GM19438 (cell line): ENCODE measurements around the gene LYST.
"Not testable (repeated sequence)": the region's sequence is repeated elsewhere in the genome, so short reads cannot be mapped to it uniquely, and the experiment has no call there.

Source experiments
- ATAC-seq: cut with Tn5 transposase; IDR thresholded peaks from one replicate; pipeline ENCODE4 v1.9.1; 2021; ENCODE audit warnings: low read depth; ENCODE audit not compliant: unreplicated experiment

The LYST gene

DNA sequence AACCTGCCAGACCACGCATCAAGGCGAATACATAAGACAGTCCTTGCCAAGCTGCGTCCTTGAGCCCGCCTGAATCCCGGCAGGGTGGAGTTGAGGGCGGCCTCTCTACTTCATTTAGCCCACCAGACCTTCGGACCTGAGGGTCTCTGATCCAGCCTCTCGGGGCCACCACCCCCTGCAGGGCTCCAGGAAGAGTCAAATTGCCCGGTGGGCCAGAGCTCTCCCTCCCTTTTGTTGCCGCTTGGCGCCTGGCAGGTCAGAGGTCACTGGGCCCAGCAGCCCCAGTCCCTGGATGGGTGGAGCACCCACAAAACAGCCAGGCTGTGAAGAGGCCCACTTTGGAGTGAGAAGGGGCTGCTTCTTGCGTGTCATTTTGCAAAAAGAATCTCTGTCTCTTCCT is 226.1 kb downstream of the LYST start:
- ATAC-seq = no peak

DNA sequence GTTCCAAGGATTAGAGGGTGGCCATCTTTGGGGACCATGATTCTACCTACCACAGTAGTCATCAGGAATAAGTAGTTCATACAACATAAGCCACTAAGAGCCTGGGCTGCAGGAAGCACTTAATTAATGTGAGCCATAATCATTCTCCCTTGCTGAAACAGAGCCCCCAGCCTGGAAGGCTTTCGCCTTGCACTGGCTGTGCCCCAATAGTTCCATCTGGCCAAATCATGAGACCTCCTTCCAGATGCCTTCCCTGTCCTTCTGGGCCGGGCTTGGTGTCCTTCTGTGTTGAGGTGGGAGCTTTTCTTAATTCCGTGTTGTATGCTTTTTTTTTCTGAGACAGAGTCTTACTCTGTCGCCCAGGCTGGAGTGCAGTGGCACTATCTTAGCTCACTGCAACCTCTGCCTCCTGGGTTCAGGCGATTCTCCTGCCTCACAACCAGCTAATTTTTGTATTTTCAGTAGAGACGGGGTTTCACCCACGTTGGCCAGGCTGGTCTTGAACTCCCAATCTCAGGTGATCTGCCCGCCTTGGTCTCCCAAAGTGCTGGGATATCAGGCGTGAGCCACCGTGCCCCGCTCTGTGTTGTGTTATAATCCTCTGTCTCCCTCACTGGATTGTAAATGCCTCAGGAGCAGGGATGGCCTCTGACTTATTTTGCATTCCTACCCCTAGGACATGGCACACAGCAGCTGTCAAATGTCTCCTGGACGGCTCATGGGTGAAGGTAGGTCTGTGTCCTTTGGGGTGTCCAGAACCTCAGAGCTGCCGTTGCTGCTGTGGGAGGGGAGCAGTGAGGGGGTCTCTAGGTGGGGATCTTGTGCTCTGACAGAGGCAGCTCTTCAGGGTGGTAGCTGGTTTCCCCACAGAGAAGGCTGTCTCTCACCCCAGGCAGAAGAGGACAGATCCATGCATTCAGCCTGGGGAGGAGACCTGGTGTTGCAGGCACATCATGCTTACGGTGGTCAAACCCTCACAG is 227.2 kb downstream of the LYST start:
- ATAC-seq = no peak

DNA sequence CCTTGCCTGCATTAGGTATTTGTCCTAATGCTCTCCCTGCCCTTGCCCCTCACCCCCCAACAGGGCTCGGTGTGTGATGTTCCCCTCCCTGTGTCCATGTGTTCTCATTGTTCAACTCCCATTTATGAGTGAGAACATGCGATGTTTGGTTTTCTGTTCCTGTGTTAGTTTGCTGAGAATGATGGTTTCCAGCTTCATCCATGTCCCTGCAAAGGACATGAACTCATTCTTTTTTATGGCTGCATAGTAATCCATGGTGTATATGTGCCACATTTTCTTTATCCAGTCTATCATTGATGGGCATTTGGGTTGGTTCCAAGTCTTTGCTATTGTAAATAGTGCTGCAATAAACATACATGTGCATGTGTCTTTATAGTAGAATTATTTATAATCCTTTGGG is 228.1 kb downstream of the LYST start:
- not testable (repeated sequence) for ATAC-seq

DNA sequence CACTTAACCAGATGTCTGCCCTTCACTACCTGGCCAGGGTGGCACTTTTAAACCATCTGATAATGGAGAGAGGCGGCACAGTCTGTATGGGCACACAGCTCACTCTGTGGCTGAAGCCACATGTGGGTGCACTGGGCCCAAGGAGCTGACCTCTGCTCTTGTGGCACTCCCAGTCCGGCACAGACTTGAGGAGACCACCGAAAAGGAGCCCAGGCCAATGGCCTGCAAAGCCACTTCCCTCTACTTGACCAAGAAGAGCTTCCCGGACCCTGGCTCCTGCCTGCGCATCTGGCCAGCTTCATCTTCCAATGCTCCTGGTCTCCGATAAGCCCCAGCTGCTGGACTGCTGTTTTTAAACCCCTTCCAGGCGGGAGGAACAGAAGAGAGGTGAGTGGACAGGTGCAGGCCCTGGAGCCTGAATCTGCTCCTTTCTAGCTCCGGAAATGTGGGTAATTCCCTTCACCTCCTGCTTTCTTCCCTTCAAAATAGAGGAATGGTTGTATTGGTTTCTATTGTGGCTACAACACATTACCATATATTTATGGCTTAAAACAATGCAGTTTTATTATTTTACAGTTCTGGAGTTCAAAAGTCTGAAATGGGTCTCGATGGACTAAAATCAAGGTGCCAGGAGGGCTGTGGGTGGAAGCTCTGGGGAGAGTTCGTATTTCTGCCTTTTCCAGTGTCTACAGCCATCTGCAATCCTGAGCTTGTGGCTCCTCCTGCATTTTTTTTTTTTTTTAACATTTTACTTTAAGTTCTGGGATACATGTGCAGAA is 228.8 kb downstream of the LYST start:
- ATAC-seq = no peak

DNA sequence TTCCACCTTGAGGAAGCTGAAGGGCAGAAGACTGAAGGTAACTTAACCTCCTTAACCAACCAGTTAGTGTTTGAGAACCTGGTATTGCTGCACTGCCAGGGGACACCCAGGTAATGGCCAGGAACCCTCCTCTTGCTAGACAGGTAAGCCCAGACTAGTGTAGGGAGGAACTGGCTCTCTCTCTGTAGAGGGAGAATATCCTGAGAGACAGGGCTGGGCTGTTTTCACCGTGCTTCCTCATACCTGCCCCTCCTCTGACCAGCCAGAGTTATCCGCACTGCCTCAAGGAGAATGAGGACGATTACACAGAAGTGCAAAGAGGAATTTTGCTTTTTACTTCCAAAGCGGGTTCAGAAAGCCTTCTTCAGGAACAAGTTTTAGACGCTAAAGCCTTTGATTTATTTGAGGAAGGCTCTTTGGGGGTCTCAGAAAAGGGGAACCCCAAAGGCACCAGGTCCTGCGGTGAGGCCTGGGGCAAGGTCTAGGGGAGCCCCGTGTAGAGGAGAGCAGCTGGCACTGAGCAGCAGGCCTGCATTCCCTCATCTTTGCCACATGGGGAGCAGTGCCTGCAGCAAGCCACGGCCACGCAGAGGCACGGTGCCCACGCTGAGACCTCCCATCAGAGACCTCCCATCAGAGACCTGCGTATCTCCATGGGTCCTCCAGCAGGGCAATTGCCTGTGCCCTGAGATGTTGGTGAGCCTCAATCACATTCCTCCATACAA is 230.6 kb downstream of the LYST start:
- ATAC-seq = no peak

DNA sequence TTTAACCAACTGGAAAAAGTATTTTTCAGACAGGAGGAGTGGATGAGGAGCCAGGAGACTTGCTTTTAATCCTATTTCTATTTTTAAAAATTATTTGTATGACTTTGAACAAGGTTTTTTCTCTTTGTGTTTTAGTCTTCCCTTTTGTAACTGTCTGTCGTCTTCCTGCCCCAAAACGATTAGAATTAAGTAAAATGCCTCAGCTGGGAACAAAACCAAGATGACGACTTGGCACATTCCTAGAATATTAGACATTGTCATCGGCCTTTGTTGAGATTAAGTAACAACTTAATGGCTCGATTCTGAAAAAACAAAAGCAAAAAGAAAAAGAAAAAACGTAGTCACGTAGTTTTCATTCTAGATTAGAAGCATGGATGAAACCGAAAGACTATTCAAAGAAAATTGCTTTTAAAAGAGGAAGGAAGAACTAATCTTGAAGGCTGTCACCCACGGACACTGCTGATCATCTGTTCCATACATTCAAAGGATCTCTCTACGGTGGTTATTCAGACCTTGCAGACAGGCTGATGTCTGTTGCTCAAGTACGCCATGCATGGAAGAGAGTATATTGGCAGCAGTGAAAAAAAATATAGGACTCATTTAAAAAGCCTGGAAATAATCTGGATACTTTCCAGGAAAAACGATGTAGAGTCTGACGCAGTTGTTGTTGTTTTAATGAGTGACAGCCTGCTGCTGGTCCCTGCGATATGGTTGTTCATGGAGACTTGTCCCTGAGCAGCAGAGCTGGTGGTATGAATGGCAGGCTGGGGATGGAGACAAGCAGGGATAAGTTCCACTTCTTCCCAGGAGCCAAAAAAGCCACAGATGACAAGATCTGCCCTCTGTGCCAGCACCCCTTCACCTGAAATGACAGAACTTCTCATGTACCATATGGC is 234.0 kb downstream of the LYST start:
- peak; percentile 86 for ATAC-seq

DNA sequence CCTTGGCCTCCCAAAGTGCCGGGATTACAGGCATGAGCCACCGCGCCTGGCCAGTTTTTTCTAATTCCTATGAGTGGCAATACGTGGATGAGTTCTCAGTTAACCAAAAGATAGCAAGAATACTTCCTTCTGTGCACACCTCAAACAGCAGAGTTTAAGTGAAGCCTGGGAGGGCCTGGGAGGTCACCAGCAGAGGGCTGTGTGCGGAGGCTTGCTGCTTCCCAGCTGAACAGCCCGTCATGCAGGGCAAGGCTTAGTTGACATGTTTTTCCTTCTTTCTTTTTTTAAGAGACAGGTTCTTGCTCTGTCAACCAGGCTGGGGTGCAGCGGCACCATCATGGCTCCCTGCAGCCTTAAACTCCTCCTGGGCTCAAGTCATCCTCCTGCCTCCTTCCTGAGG is 234.9 kb downstream of the LYST start:
- no peak for ATAC-seq

DNA sequence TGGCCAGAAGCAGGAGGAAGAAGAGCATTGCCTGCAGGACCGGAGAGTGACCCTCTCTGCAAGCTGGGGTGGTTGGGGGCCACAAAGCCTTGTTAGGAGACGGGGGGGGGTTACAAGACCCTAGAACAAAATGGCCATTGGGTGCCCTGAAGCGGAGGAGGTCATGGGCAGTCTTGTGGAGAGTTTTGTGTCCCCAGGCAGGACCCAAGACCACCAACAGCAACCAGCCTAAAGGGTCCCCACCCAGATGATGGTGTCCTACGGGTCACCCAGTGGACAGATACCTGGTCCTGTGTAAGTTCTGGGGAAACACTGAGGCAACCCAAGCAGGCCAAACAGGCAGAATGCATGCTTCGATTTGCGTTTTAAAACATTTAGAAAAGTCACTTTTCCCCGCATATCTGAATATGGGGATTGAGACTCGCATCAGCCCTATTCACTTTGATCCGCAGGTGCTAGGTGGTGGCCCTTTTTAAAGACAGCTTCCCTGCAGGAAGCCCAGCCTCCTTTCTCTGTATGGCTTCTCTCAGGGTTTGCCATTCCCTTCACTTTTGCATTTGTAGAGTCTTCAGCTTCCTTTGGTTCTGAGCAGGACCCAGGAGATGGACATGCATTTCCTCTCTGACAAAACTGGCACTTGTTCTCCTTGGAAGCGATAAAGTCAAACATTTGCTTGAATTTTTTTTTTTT is 238.2 kb downstream of the LYST start:
- no peak for ATAC-seq

DNA sequence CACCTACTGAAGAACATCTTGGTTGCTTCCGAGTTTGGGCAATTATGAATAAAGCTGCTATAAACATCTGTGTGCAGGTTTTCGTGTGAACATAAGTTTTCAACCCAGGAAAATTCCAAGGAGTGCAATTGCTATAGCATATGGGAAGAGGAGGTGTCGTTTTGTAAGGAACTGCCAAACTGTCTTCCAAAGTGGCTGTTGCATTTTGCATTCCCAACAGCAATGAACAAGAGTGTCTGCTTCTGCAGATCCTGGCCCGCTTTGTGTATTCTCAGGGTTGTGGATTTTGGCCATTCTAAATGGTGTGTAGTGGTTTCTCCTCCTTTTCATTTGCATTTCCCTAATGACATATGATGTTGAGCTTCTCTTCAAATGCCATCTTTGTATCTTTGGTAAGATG is 240.9 kb downstream of the LYST start:
- no peak for ATAC-seq

DNA sequence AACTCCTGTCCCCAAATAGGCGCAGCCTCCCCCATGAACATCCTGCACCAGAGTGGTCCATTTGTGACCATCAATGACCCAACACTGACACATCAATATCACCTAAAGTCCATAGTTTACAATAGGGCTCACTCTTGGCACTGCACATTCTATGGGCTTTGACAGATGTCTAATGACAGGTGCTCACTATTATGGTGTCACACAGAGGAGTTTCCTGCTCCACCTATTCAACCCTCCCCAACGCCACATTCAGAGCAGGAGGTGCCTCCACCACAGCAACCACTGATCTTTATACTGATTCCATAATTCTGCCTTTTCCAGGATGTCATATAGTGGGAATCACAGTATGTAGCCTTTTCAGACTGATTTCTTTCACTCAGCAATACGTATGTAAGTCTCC is 241.4 kb downstream of the LYST start:
- ATAC-seq = no peak

DNA sequence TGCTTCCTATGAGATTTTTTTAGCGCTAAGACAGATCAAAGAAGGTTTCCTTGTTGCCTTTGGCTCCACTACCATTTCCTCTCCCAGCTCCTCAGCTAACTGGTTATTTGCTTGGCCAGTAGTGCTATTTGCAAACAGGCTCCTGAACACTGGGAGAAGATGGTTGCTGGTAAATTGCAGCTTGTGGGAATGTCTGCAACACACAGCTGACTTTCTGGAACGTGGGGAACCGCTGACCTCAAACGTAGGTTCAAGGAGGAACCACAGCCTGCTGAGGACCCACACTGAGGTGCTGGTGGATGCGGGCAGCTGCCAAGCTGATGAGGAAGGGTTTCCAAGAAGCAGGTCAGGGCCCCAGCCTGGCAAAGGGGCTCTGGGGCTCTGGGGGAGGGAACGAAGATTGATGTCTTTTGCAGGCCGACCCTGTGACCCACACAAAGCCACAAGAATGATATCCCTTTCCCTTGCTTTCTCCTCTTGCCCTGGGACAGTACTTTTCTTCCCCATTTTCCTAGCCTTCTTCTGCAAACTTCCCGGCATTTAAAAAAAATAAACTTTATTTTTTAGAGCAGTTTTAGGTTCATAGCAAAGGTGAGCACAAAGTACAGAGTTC is 241.9 kb downstream of the LYST start:
- no peak for ATAC-seq

DNA sequence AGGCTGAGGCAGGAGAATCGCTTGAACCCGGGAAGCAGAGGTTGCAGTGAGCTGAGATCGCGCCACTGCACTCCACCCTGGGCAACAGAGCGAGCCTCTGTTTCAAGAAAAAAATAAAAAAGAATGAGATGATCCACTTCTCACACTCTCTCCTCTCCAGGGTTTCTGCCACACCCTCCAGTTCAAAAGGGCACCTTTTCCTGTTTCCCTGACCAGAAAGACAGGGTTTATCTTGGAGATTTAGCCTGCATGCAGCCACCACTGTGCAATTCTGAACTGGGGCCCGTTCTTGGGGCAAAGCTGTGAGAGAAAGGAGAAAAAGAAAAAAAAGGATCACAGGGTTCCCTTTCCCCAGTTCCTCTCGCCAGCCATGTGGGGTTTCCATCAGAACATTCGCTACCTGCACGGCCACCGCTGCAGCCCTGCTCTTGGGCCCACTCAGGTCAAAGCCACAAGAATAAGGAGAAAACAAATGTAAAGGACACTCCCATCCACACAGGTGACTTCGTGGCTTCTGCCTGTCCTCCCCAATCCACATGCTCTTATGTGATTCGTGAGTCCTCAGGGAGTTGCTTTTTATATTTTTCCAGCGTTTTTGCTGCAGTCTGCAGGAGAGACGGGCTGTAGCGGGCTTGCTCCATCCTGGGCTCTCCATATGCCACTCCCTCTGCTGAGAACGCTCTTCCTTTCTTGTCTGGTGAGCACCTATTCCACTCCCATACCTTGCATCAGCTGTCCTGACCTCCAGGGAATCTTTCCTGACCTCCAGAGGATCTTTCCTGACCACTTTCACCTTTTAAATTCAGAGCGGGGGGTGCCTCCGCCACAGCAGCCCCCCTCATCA is 243.5 kb downstream of the LYST start:
- no peak for ATAC-seq

DNA sequence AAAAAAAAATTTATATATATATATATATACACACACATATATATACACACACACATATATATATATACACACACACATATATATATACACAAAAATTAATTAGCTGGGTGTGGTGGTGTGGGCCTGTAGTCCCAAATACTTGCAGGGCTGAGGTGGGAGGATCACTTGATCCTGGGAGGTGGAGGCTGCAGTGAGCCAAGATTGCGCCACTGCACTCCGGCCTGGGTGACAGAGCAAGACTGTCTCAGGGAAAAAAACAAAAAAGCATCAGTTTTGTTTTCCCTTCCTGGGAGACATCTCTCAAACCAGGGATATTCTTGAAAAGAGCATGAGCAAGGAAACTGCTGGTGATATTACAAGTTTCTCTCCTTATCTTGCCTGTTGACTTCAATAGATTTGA is 247.6 kb downstream of the LYST start:
- ATAC-seq = not testable (repeated sequence)

DNA sequence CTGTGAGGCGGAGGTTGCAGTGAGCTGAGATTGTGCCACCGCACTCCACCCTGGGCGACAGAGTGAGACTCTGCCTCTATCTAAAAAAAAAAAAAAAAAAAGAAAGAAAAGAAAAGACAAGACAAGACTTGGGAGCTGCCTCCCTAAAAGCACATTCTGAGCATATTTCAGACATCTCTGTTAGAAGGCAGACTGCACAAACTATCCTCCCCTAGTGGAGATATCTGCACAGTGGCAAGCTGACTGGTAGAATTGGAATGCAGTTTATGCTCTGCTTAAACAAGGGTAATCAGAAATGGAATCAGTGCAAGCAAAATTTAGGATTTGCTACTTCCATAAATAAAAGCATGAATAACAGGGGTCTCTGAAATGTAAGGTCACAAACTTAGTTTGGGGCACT is 248.9 kb downstream of the LYST start:
- ATAC-seq = no peak

DNA sequence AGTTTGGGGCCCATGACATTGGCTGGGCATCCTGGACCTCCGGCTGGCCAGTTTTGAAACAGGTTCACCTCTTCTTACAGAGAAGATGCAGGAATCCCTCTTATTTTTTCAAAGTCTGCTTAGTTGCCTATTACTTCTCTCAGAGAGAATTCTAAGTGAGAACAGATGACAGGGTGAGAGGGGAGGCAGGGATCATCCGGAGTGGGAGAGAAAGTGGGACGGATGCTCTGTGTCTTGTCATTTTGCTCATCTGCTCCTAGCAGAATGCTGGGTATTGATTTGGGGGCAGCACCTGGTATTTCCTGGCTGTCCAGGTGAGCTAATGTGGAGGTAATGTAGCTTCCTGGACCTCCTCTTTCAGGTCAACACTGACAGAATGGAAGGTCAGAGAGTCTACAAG is 249.6 kb downstream of the LYST start:
- no peak for ATAC-seq

DNA sequence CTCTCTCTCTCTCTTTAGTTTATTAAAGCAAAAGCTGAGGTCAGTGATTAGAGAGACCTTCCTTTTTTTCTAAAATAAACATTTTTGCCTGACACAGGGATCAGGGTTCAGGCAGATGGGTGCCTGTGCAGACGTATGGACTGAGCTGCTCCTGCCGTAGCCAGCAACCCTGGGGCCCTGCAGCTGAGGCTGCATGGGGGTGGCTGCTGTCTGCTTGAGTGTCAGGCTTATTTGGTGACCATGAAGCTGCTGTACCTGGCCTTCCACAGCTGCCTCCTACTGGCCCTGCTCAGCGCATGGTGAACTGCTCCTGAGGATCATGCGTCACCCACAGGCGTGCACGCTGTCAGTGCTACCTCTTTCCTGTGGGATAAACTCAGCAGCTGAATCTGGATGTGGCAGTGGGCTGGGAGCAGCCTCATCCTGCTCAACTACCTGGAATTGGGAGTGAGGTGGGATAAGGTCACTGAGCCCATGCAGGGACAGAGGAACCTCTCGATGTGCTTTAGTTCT is 252.2 kb downstream of the LYST start:
- no peak for ATAC-seq

DNA sequence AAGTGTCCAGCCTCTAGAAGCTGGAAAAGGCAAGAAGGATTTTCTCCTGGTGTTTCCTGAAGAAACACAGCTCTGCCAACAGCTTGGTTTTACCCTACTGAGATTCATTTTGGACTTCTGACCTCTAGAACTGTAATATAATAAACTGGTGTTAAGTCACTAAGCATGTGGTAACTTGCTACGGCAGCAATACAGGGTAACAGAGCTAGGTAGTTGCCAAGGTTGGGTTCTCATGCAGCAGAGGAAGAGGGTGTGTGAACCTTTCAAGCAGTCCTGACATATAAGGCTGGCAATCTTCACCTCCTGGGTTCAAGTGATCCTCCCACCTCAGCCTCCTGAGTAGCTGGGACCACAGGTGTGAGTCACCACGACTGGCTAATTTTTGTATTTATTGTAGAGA is 253.1 kb downstream of the LYST start:
- no peak for ATAC-seq

DNA sequence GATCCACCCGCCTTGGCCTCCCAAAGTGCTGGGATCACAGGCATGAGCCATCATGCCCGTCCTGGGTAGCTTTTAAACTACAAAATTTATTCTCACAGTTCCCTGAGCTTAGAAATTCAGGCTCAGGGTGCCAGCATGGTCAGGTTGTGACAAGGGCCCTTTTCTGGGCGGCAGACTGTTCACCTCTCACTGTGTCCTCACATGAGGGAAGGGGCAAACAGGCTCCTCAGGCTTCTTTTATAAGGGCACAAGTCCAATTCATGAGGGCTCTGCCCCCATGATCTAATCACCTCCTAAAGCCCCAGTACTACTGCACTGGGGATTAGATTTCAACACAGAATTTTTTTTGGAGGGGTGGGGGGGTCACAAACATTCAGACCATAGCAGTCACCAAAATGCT is 253.9 kb downstream of the LYST start:
- ATAC-seq = no peak
